GM13977 (cell line): ENCODE data around the gene RING1.

ENCODE experiments used
- DNase-seq: peaks from one replicate; pipeline ENCODE4 v3.0.0; 2012; ENCODE audit warnings: low spot score
- in situ Hi-C: fragments of 300-500 bp; cut with MboI; formaldehyde crosslinking; loops from one replicate; pipeline ENCODE4 v1.12.0; 2022; ENCODE audit warnings: low sequenced_read_pairs, low pct_unique_long_range_greater_than_20kb, mixed read lengths, inconsistent platforms; ENCODE audit not compliant: unreplicated experiment
- TF ChIP-seq, protein P1 (sequence below): IDR thresholded peaks from 2 replicates; pipeline ENCODE4 v1.5.1; 2012; ENCODE audit warnings: mild to moderate bottlenecking, control low read depth; ENCODE audit not compliant: insufficient read depth; ENCODE audit errors: extremely low read depth, missing control alignments

RING1 gene

DNA sequence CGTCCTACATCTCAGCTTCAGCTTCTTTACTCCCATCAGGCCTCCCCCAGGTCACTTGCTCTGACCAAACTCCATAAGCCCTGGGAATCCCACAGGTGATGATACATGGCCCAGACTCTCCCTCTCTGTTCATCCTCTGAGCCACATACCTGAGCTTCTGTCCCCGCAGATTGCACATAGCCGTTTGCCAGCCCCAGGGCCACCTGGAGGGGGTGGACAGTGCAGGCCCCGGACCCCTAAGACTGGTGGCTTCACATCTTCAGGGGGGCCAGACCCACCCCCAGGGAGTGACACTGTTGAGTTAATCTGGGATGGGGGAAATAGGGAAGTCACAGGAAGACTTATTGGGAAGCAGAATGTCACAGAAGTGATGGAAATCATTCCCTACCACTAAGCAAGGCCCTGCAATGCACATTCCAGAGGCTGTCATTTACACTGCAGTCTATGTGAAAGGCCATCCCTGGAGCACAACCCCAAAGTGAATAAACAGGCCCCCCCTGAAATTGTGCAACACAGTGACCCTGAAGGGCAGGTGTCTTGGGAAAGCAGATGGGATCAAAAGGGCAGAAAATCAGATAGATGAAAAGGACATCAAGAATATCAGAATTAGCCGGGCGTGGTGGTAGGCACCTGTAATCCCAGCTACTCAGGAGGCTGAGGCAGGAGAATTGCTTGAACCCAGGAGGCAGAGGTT is 10.0 kb upstream of the RING1 start:
- DNase-seq, result no peak
- in situ Hi-C loops, result no loop called here

DNA sequence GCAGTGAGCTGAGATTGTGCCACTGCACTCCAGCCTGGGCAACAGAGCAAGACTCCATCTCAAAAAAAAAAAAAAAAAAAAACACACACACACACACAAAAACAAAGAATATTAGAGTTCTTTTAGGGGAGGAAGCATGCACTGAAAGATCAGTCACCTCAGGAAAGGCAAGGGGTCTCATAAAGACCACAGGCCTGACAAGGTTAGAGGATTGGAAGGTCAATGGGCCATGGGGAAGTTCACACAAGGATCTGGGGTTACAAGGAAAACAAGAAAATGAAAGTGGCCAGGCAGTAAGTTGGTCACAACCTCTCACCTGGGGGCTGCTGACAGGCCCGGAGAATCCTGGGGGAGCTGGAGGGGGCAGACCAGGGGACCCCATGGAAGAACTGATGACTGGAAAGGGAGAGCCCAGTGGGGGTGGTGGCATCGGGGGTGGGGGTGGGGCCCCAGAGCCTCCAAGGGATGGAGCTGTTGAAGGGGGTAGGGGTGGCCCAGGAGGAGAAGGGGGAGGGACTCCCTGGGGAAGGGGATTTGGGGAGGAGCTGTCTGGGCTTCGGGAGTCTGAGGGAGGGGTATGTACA is 9.4 kb upstream of the RING1 start:
- TF ChIP-seq, protein P1, sequence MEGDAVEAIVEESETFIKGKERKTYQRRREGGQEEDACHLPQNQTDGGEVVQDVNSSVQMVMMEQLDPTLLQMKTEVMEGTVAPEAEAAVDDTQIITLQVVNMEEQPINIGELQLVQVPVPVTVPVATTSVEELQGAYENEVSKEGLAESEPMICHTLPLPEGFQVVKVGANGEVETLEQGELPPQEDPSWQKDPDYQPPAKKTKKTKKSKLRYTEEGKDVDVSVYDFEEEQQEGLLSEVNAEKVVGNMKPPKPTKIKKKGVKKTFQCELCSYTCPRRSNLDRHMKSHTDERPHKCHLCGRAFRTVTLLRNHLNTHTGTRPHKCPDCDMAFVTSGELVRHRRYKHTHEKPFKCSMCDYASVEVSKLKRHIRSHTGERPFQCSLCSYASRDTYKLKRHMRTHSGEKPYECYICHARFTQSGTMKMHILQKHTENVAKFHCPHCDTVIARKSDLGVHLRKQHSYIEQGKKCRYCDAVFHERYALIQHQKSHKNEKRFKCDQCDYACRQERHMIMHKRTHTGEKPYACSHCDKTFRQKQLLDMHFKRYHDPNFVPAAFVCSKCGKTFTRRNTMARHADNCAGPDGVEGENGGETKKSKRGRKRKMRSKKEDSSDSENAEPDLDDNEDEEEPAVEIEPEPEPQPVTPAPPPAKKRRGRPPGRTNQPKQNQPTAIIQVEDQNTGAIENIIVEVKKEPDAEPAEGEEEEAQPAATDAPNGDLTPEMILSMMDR, result no peak
- in situ Hi-C loops, result no loop called here
- DNase-seq, result no peak

More for the DNA sequence above, 10.0 kb upstream of the RING1 start:
- TF ChIP-seq, protein P1, result no peak

DNA sequence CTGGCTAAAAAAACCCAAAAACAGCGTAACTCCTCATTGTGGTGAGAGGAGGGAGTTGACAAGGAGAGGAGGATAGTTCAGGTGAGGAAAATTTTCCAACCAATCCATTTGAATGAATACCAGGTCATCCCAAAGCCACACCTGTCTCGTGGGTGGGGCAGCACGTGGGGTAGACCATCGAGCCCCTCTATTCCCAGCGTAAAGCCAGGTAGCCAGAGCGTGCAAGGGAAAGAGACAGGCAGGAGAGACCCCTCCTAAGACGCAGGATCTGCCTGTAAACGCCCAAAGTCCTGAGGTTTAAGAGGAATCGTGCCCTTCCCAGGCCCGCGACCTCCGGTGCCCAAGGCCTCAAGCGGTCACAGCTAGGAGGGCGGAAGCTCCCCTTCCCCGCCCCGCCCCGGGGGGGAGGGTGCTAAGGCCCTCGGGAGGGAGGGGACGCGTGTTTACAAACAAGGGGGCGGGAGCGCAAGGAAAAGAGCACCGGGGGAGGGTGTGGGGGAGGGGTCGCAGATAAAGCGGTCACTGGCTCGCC is 8.5 kb upstream of the RING1 start:
- TF ChIP-seq, protein P1, result no peak
- peak; percentile 86 for DNase-seq
- in situ Hi-C loops, result no loop called here

DNA sequence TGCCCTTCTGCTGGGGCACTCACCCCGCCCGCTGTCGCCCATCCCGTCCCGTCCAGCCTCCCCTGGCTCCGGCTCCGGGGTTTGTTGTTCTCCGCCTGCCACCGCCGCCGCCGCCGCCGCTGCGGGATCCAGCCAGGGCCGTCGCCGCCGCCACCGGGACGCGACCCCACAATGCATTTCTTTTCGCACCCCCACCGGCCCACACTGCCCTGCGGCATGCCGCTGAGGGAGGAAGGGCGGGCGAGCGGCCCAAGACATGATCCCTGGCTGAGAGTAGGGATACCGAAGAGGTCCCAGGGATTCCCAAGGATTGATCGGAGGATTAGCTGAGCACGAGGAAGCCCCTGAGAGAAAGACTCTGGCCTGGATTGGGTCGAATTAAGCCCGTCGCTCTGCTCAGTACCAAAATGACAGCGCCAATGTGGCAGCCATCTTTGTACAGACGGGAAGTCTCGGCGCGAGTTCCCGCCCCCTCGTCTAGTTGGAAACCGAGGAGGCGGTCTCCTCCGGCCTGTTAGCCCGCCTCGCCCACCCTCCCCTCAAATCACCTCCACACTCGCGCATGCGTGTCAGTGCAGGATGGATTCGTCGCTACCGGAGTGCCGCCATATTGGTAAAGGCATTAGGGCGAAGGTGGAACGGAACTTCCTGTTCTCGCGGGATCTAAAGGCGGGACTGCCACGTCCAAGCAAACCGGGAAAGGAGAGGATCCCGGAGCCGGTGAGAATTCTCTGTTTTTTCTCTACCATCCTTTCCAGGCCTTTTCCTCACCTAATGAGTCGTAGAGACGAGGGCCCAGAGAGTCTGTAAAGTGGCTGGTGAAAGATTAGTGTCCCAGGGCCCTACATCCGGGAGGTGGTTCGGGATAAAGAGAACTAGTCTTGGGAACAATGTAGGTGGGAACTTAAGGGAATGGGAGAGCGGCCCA is 7.8 kb upstream of the RING1 start, which contains the start of the genes RXRB and SLC39A7:
TSS of gene RXRB (minus strand) at position 447 of the 928 bp plus-strand sequence. CDS start at position 258, 189 bp downstream.
TSS of gene SLC39A7 (plus strand) at position 649 of the 928 bp plus-strand sequence. CDS start 379 bp downstream, outside the sequence.
- in situ Hi-C loops, result no loop called here

DNA sequence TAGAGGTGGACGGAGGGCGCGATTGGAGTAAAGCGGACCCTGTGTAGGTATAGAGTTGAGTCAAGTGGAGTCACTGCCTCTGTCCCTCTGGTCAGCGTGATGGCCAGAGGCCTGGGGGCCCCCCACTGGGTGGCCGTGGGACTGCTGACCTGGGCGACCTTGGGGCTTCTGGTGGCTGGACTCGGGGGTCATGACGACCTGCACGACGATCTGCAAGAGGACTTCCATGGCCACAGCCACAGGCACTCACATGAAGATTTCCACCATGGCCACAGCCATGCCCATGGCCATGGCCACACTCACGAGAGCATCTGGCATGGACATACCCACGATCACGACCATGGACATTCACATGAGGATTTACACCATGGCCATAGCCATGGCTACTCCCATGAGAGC is 7.2 kb upstream of the RING1 start:
- TF ChIP-seq, protein P1, result peak; percentile 15
- no peak for DNase-seq
- in situ Hi-C loops, result no loop called here

More for the DNA sequence above, 7.8 kb upstream of the RING1 start, which contains the start of the genes RXRB and SLC39A7:
- TF ChIP-seq, protein P1, result no peak
- DNase-seq, result peak; percentile 99

DNA sequence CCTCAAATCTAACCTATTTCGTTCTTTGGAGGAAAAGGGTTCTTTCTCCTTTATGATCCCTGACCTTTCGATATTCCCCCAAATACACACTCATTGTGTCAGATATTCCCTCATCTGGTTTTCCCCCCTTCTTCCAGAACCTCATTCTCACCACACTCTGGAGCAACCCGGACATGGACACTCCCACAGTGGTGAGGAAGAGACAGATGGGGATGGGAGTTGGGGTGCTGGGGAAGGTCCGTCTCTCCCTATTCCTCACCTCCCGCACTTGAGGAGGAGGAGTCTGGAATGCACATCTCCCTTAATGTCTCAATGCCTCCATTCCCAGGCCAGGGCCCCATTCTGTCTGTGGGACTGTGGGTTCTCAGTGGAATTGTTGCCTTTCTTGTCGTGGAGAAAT is 6.4 kb upstream of the RING1 start:
- TF ChIP-seq, protein P1, result no peak
- in situ Hi-C loops, result no loop called here
- no peak for DNase-seq
